Measurements from ENCODE around the gene R3HDM4.

The R3HDM4 gene

DNA sequence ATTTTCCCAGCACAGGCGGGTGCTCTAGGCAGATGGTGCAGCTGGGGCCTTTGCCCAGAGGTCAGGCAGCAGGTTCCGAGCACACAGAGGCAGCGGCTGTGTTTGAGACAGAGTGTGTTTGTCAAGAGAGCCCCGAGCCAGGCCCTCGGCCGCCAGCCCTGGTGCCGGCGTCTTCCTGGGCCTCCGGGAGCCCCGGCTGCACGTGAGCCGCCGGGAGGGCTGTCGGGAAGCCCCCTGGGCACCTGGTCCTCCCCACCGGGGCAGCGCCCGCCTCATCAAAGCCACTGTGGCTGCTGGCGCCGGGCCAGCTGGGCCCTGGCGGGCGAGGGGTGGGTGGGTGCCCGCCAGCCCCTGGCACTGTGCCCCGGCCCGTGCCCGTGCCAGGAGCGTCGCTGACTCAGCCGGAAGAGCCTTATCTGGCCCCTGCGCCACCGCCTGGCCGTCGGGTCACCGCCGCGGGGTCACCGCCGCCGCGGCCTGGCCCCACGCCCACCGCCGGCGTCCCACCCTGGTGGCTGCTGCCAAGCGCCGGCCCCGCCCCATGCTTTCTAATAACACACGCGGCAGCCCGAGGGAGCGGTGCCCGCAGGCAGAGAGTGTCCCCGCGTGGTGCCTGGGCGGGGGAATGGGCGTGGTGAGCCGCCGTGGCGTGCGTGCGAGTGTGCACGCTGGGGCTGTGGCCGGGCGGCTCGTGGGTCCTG, 27.7 kb upstream of the R3HDM4 start:
- TF ChIP-seq GATA3 (IDR thresholded peaks at IDR 0.05; ENCODE audit: low read depth, low read length) (no peak), GATA2 (IDR thresholded peaks at IDR 0.05; ENCODE audit: low read depth, low read length) (peak; percentile 79)

DNA sequence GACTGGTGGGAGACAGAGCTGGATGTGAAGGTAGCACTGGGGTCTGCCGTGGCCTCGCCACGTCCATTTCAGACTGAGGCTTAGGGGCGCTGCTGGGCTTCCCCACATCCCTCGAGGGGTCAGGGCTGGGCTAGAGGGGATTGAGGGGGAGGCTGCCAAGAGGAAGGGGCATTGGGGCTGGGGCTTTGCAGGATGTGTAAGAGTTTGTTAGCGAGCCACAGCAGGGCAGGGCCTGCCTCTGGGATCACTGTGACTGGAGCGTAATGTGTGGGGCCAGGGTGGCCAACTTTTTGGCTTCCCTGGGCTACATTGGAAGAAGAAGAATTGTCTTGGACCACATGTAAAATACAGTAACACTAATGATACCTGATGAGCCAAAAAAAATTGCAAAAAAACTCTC, 26.9 kb upstream of the R3HDM4 start:
- no peak for TF ChIP-seq GATA3 (IDR thresholded peaks at IDR 0.05; ENCODE audit: low read depth, low read length)
- no peak for TF ChIP-seq GATA2 (IDR thresholded peaks at IDR 0.05; ENCODE audit: low read depth, low read length)

GRCh38 chr19:939439-939838, 26.4 kb upstream of the R3HDM4 start:
- TF ChIP-seq GATA2 (IDR thresholded peaks at IDR 0.05; ENCODE audit: low read depth, low read length), result no peak
- TF ChIP-seq GATA3 (IDR thresholded peaks at IDR 0.05; ENCODE audit: low read depth, low read length), result no peak

DNA sequence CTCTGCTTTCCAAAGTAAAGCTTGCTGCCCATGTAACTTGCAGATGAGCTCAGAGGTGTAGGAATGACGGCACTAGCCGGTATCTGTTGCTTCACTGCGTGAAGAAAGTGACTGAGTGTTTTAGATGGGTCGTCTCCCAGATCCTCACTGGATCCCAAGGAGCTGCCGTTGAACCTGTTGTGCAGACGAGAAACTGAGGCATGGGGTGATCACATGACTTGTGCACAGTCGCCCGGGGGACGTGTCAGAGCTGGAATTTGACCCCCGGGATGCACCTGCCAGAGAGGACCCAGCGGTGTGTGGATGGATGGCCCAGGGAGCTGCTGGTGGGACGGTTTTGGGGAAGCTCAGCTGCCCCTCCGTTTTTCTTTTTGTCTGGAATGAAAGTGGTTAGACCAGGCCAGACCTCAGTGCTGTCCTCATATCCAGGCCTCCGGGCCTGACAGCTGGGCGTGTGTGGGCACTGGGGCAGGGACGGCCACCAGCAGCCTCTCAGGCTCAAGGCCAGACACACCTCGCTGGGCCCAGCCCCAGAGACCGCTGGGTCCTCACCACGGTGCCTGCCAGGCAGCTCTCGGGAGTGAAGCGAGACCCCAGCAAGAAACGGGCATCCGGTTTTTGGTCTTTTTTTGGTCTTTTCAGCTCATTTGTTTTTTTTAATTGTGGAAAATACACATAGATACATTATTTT, 25.4 kb upstream of the R3HDM4 start:
- TF ChIP-seq GATA3 (IDR thresholded peaks at IDR 0.05; ENCODE audit: low read depth, low read length) (no peak), GATA2 (IDR thresholded peaks at IDR 0.05; ENCODE audit: low read depth, low read length) (no peak)

- TF ChIP-seq GATA3 (IDR thresholded peaks at IDR 0.05; ENCODE audit: low read depth, low read length) (no peak), GATA2 (IDR thresholded peaks at IDR 0.05; ENCODE audit: low read depth, low read length) (no peak)
Measured at GRCh38 chr19:937259-937694, 24.3 kb upstream of the R3HDM4 start.

DNA sequence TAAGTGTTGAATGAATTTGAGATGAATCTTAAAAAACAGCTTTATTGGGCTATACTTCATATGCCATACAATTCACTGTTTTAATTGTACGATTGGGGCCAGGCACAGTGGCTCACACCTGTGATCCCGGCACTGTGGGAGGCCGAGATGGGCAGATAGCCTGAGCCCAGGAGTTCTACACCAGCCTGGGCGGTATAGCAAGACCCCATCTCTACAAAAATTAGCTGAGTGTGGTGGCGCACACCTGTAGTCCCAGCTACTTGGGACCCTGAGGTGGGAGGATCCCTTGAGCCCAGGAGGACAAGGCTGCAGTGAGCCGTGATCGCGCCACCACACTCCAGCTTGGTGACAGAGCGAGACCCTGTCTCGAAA, 23.1 kb upstream of the R3HDM4 start:
- TF ChIP-seq GATA3 (IDR thresholded peaks at IDR 0.05; ENCODE audit: low read depth, low read length) (no peak), GATA2 (IDR thresholded peaks at IDR 0.05; ENCODE audit: low read depth, low read length) (no peak)

DNA sequence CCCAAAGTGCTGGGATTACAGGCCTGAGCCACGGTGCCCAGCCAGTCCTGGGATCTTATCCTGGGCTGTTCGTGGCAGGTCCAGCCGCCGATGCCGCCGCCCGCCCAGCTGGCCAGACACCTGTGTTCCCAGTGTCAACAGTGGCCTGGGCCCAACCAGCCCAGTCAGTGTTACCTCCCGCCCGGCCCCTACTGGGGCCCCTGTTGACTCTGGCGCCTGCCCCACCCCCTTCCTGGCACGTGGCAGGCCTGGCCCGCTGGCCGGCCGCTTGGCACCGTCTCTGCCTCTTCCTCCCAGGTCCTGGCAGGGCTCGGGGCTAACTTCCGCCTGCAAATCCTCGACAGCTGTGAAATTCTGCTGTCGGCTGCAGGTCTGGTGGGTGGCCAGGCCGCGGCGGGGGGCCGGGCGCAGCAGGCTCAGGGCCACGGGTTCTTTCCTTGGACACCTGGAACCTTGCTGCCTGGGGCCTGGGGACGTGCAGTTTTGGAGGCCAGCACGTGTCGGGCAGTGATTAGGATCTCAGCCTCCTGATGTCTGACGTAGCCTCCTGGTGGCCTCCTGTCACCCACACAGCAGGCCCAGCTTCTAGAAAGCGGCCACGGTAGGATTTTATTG, 22.0 kb upstream of the R3HDM4 start:
- TF ChIP-seq GATA2 (IDR thresholded peaks at IDR 0.05; ENCODE audit: low read depth, low read length) (peak; percentile 98), GATA3 (IDR thresholded peaks at IDR 0.05; ENCODE audit: low read depth, low read length) (no peak; the same call in 1 of the 2 replicates)

DNA sequence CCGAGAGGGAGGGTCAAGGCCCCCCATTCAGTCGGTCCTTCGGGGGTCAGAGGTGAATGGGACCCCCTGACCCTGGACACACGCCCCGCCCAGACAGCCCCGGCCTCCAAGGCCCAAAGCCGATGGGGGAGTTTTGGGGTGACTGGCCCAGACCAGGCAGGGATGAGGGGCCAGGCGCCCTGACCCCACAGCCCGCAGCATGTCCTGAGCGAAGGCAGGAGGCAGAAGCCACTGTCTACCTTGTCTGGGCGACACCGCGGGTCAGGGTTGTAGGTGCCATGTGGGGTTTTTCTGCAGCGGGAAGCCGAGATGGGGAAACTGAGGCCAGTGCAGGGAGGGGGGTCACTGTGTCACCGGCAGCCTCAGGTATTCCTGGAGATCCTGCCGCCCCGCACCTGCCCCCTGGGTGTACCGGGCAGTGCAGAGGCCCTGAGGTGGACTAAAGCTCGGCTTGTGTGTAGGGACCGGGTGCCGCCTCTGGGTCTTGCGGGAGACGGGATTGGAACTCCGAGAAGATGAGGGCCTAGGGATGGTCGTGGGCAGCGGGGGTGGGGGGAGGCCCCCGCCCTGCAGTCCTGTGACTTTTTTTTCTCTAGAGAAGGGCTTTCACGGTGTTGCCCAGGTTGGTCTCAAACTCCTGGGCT, 21.3 kb upstream of the R3HDM4 start:
- no peak for TF ChIP-seq GATA3 (IDR thresholded peaks at IDR 0.05; ENCODE audit: low read depth, low read length)
- TF ChIP-seq GATA2 (IDR thresholded peaks at IDR 0.05; ENCODE audit: low read depth, low read length), result no peak

DNA sequence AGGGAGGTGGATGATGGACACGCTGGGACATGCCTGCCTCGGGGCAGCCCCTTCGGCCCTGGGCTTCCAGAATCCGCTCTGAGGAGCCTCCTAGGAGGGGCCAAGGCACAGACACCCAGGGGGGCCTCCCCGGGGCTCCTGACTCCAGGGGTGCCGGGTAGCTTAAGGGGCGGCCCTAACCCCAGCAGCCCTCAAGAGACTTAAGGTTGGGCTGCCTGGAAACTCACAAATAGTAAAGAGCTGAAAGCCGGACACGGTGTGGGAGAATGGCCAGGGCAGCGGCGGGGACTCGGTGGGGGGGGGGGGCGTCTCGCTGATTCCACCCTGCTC, 20.5 kb upstream of the R3HDM4 start:
- TF ChIP-seq GATA2 (IDR thresholded peaks at IDR 0.05; ENCODE audit: low read depth, low read length) (peak; percentile 2; the same call in 1 of the 2 replicates), GATA3 (IDR thresholded peaks at IDR 0.05; ENCODE audit: low read depth, low read length) (no peak)

- TF ChIP-seq GATA3 (IDR thresholded peaks at IDR 0.05; ENCODE audit: low read depth, low read length) (no peak), GATA2 (IDR thresholded peaks at IDR 0.05; ENCODE audit: low read depth, low read length) (peak; percentile 18; the same call in 1 of the 2 replicates)
Measured at GRCh38 chr19:932648-933552, 19.9 kb upstream of the R3HDM4 start.

DNA sequence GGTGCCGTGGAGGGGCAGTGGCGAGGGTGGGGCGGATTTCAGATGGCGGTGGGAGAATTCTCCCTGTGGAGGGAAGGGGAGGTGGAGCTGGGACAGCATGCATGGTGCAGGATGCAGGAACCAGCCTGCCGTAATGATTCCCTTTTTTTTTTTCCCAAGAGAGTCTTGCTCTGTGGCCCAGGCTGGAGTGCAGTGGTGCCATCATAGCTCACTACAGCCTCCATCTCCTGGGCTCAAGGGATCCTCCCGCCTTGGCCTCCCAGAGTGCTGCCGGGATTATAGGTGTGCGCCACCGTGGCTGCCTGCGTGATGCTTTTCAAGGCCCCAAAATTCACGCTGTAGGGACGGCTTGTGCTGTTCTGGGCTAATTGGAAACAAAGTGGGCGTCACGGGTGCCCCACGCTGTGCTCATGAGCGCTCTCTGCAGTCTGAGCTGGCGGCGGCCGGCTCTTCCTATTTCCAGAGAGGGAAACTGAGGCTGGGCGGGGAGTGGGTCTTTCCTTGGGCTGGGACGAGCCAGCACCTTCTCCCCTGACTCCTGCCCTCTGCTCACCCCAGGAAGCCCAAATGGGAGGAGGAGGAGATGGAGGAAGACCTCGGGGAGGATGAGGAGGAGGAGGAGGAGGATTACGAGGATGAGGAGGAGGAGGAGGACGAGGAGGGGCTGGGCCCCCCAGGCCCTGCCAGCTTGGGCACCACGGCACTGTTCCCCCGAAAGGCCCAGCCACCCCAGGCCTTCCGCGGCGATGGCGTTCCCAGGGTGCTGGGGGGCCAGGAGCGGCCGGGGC, 19.0 kb upstream of the R3HDM4 start:
- TF ChIP-seq GATA3 (IDR thresholded peaks at IDR 0.05; ENCODE audit: low read depth, low read length) (no peak), GATA2 (IDR thresholded peaks at IDR 0.05; ENCODE audit: low read depth, low read length) (no peak)

- TF ChIP-seq GATA2 (IDR thresholded peaks at IDR 0.05; ENCODE audit: low read depth, low read length) (no peak), GATA3 (IDR thresholded peaks at IDR 0.05; ENCODE audit: low read depth, low read length) (no peak)
Measured at GRCh38 chr19:929891-930258, 16.9 kb upstream of the R3HDM4 start.

All from SH-SY5Y (cell line).